Smooth muscle cell (in vitro differentiated cells): ENCODE results near the gene PRICKLE4. TPM values are rescaled to one million over a fixed set of nuclear protein-coding genes. Genes with fewer than 3 reads are reported as not detected.
"Not testable (repeated sequence)": the region's sequence is repeated elsewhere in the genome, so short reads cannot be mapped to it uniquely, and the experiment has no call there.

ENCODE experiments used
- DNase-seq: peaks from one replicate; lab custom pipeline; 2025; ENCODE audit not compliant: unreplicated experiment; lab: John Stamatoyannopoulos, UW
- H2AFZ ChIP-seq: fragments of 200-600 bp; sonication (generic); 2 replicates; pipeline ENCODE4 v1.6.0; 2016; ENCODE audit warnings: antibody characterized with exemption, low read depth, mild to moderate bottlenecking
- H3F3A ChIP-seq: fragments of 200-600 bp; sonication (generic); 2 replicates; pipeline ENCODE4 v1.6.0; 2017; ENCODE audit warnings: antibody characterized with exemption, low read depth
- H3K27ac ChIP-seq: fragments of 200-600 bp; sonication (generic); 2 replicates; pipeline ENCODE4 v1.5.1; 2016; ENCODE audit warnings: low read depth, mild to moderate bottlenecking
- H3K27me3 ChIP-seq: fragments of 200-600 bp; sonication (generic); 2 replicates; pipeline ENCODE4 v1.6.1; 2016; ENCODE audit warnings: low read depth, mild to moderate bottlenecking
- H3K36me3 ChIP-seq: fragments of 200-600 bp; sonication (generic); 2 replicates; pipeline ENCODE4 v1.5.1; 2016; ENCODE audit warnings: low read depth
- H3K4me1 ChIP-seq: fragments of 200-600 bp; sonication (generic); 2 replicates; pipeline ENCODE4 v1.5.1; 2016; ENCODE audit warnings: low read depth
- H3K4me2 ChIP-seq: fragments of 200-600 bp; sonication (generic); 2 replicates; pipeline ENCODE4 v1.6.0; 2016; ENCODE audit warnings: mild to moderate bottlenecking
- H3K4me3 ChIP-seq: fragments of 200-600 bp; sonication (generic); 2 replicates; pipeline ENCODE4 v1.5.1; 2016; ENCODE audit warnings: mild to moderate bottlenecking
- H3K79me2 ChIP-seq: fragments of 200-600 bp; sonication (generic); 2 replicates; pipeline ENCODE4 v1.6.0; 2016; ENCODE audit warnings: low read depth, mild to moderate bottlenecking
- H3K9ac ChIP-seq: fragments of 200-600 bp; sonication (generic); 2 replicates; pipeline ENCODE4 v1.6.0; 2016; ENCODE audit warnings: low read depth
- H3K9me3 ChIP-seq: fragments of 200-600 bp; sonication (generic); replicated peaks from 2 replicates; pipeline ENCODE4 v1.5.1; 2016; ENCODE audit warnings: low read depth
- H4K20me1 ChIP-seq: fragments of 200-600 bp; sonication (generic); 2 replicates; pipeline ENCODE4 v1.6.0; 2016; ENCODE audit warnings: low read depth
- WGBS: methylation state at CpG from one replicate; pipeline ENCODE4 v1.1.7; 2016; ENCODE audit warnings: low lambda C conversion rate; 5-methylcytosine and 5-hydroxymethylcytosine counted together
- polyA plus RNA-seq: library from polyadenylated mRNA; unstranded; fragments of >200 nt; fragmentation: Nextera tagmentation; extraction: Ambion mirVana; gene quantifications from 2 replicates; pipeline ENCODE4 v1.2.1, GENCODE V29; 2016
- total RNA-seq: library from RNA; depleted of rRNA; stranded (reverse); fragments of >200 nt; gene quantifications from 2 replicates; pipeline ENCODE4 v1.2.3, GENCODE V29; 2014
- TF ChIP-seq, protein P1 (sequence below): fragments of 200-600 bp; sonication (generic); IDR thresholded peaks from 2 replicates; pipeline ENCODE4 v1.5.1; 2017; ENCODE audit warnings: borderline replicate concordance, mild to moderate bottlenecking, antibody characterized with exemption; ENCODE audit not compliant: insufficient read depth, poor library complexity, severe bottlenecking

PRICKLE4 gene
- total and polyA plus RNA-seq, 2 experiments from 2014 or later = 2.0 TPM; not detected in 1

GRCh38 chr6:41805830-41806774, 25.5 kb downstream of the PRICKLE4 start:
- WGBS = 97% methylated on average over 71 of the region's 74 CpGs
- Histone ChIP-seq H3K27ac (no peak overlapping the region), H3K4me3 (no peak overlapping the region), H3K36me3 (no peaks in the 10 kb centered on the region), H3K9me3 (no peaks in the 10 kb centered on the region), H3K79me2 (no peaks in the 10 kb centered on the region), H4K20me1 (no peaks in the 10 kb centered on the region), H3K4me1 (no peaks in the 10 kb centered on the region), H3K27me3 (no peaks in the 10 kb centered on the region), H2AFZ (no peak overlapping the region), H3K9ac (no peak overlapping the region), H3F3A (no peaks in the 10 kb centered on the region), H3K4me2 (no peak overlapping the region)
- TF ChIP-seq, protein P1, sequence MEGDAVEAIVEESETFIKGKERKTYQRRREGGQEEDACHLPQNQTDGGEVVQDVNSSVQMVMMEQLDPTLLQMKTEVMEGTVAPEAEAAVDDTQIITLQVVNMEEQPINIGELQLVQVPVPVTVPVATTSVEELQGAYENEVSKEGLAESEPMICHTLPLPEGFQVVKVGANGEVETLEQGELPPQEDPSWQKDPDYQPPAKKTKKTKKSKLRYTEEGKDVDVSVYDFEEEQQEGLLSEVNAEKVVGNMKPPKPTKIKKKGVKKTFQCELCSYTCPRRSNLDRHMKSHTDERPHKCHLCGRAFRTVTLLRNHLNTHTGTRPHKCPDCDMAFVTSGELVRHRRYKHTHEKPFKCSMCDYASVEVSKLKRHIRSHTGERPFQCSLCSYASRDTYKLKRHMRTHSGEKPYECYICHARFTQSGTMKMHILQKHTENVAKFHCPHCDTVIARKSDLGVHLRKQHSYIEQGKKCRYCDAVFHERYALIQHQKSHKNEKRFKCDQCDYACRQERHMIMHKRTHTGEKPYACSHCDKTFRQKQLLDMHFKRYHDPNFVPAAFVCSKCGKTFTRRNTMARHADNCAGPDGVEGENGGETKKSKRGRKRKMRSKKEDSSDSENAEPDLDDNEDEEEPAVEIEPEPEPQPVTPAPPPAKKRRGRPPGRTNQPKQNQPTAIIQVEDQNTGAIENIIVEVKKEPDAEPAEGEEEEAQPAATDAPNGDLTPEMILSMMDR = no peak
- no peak for DNase-seq

- H3K27me3 ChIP-seq = no peaks in the 10 kb centered on the region
- no peak for DNase-seq
- H3K27ac ChIP-seq = no peak overlapping the region
- H4K20me1 ChIP-seq = no peaks in the 10 kb centered on the region
- no peak overlapping the region for H2AFZ ChIP-seq
- no peak overlapping the region for H3K4me2 ChIP-seq
- no peaks in the 10 kb centered on the region for H3K79me2 ChIP-seq
- no peak overlapping the region for H3K9ac ChIP-seq
- WGBS = 96% methylated on average over 3 of the region's 3 CpGs
- H3K4me1 ChIP-seq = no peaks in the 10 kb centered on the region
- H3K9me3 ChIP-seq = no peaks in the 10 kb centered on the region
- H3F3A ChIP-seq = no peaks in the 10 kb centered on the region
- TF ChIP-seq, protein P1 = no peak
- H3K4me3 ChIP-seq = no peak overlapping the region
- no peaks in the 10 kb centered on the region for H3K36me3 ChIP-seq
These were observed 30.5 kb downstream of the PRICKLE4 start for GRCh38 chr6:41811095-41811494.

DNA sequence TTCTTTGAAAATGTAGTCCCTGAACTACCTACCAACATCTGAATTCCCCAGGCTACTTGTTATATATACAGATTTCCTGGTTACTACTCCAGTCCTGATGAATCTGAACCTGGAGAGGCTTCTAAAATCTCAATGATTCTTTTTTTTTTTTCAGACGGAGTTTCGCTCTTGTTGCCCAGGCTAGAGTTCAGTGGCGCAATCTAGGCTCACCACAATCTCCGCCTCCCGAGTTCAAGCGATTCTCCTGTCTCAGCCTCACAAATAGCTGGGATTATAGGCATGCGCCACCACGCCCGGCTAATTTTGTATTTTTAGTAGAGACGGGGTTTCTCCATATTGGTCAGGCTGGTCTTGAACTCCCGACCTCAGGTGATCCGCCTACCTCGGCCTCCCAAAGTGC, 31.4 kb downstream of the PRICKLE4 start:
- not testable (repeated sequence) for H4K20me1 ChIP-seq, H3K27me3 ChIP-seq, H3K27ac ChIP-seq, H3K4me2 ChIP-seq, H3K4me3 ChIP-seq, H2AFZ ChIP-seq, H3K9me3 ChIP-seq, H3K79me2 ChIP-seq, H3K4me1 ChIP-seq, H3K36me3 ChIP-seq, H3F3A ChIP-seq, DNase-seq, H3K9ac ChIP-seq
- 98% methylated on average over 13 of the region's 13 CpGs for WGBS

GRCh38 chr6:41813469-41813868, 32.9 kb downstream of the PRICKLE4 start:
- TF ChIP-seq, protein P1 = no peak
- no peaks in the 10 kb centered on the region for H4K20me1 ChIP-seq
- no peak overlapping the region for H3K27ac ChIP-seq
- WGBS = 91% methylated on average over 2 of the region's 2 CpGs
- H3K36me3 ChIP-seq = no peaks in the 10 kb centered on the region
- H3K27me3 ChIP-seq = no peaks in the 10 kb centered on the region
- no peaks in the 10 kb centered on the region for H3K79me2 ChIP-seq
- no peak overlapping the region for H3K9ac ChIP-seq
- H3K9me3 ChIP-seq = no peaks in the 10 kb centered on the region
- no peak overlapping the region for H2AFZ ChIP-seq
- no peaks in the 10 kb centered on the region for H3K4me1 ChIP-seq
- no peak for DNase-seq
- H3K4me3 ChIP-seq = no peak overlapping the region
- no peaks in the 10 kb centered on the region for H3F3A ChIP-seq
- no peak overlapping the region for H3K4me2 ChIP-seq
